ENCODE data around the gene ZC3H8. TPM values are rescaled to one million over a fixed set of nuclear protein-coding genes. Genes with fewer than 3 reads are reported as not detected.
"Not testable (repeated sequence)": the region's sequence is repeated elsewhere in the genome, so short reads cannot be mapped to it uniquely, and the experiment has no call there.

ZC3H8 gene
- total and polyA plus RNA-seq, 2 donors (not counting 1 experiment from before 2014, with no cell fraction given) = 5.5 to 26.0 TPM

- Histone ChIP-seq H3K9me3 (ENCODE audit: control extremely low read depth in 1 of 3, control insufficient read depth in 2 of 3, insufficient read depth in 1 of 3, low read length in 2 of 3) (no peaks in the 10 kb centered on the region), H3K4me2 (replicated peaks; ENCODE audit: low read depth, low read length, poor library complexity, severe bottlenecking) (no peak overlapping the region), H3K9ac (ENCODE audit: low read length) (no peak overlapping the region), H3K79me2 (ENCODE audit: control insufficient read depth, insufficient read depth, low read length) (peaks cover 9% of the 10 kb centered on the region), H3K4me3 (ENCODE audit: control extremely low read depth in 1 of 5, extremely low read depth in 1 of 5, insufficient read depth in 1 of 5, low read depth in 2 of 5, low read length in 4 of 5) (no peak overlapping the region), H3K27ac (ENCODE audit: low read length in 2 of 2) (no peak overlapping the region), H3K36me3 (replicated peaks in 1 of 2; ENCODE audit: control extremely low read depth in 1 of 2, control insufficient read depth in 1 of 2, extremely low read depth in 1 of 2, insufficient read depth in 2 of 2, low read length in 1 of 2) (no peaks in the 10 kb centered on the region), H2AFZ (ENCODE audit: insufficient read depth, low read depth, low read length, poor library complexity, severe bottlenecking) (no peak overlapping the region), H3K27me3 (replicated peaks in 1 of 4; ENCODE audit: control extremely low read depth in 1 of 4, control insufficient read depth in 3 of 4, insufficient read depth in 4 of 4, low read length in 3 of 4) (no peaks in the 10 kb centered on the region), H3K4me1 (ENCODE audit: control insufficient read depth in 2 of 2, insufficient read depth in 2 of 2, low read length in 2 of 2) (no peaks in the 10 kb centered on the region), H4K20me1 (ENCODE audit: control insufficient read depth, insufficient read depth, low read length, poor library complexity, severe bottlenecking) (no peaks in the 10 kb centered on the region)
- no peaks in the 10 kb centered on the region for H3K27me3 Mint-ChIP-seq
- no CpG with 5 or more reads among the region's 1 CpG for WGBS (ENCODE audit: insufficient coverage)
- no peak overlapping the region for H3K4me3 Mint-ChIP-seq
- H3K27ac Mint-ChIP-seq = no peak overlapping the region
- ChIA-PET CTCF (interaction anchor here (1.0 kb wide), 1 partner anchor 10 kb away, joined by 3 read pairs; no protein-coding TSS in a partner anchor), POLR2A (no interaction called here)
- H3K9me3 Mint-ChIP-seq (ENCODE audit: insufficient read depth) = no peaks in the 10 kb centered on the region
- no peak for DNase-seq
- no peaks in the 10 kb centered on the region for H3K4me1 Mint-ChIP-seq
- intact Hi-C loops (cut with micrococcal nuclease) = no loop called here
- ATAC-seq (ENCODE audit: low read depth) = no peak
- no peak for TF ChIP-seq CTCF (IDR thresholded peaks at IDR 0.05)
- no peak for TF ChIP-seq EZH2 (IDR thresholded peaks at IDR 0.05; ENCODE audit: borderline replicate concordance, insufficient read depth, low read depth, low read length, poor library complexity, severe bottlenecking)
Measured at GRCh38 chr2:112290648-112291047, 35.8 kb upstream of the ZC3H8 start.

DNA sequence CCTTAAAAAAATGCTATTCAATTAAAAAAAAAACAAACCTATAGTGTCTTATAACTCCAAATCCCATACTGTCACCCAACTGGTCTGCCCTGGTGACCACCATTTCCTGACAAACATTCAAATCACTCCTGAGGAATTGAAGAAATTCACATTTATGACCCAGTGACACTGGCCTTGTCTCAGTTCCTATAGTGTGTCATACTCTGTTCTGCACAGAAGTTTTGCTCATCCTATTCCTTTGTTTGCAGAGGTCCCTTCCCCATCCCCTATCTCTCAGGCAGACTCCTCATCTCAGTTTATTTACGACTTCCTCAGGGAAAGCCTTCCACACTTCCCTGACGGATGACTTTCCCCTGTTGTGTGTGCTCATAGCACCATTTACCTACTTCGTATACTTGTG lies 35.2 kb upstream of the ZC3H8 start:
- H3K27ac Mint-ChIP-seq = no peak overlapping the region
- Histone ChIP-seq H3K27me3 (replicated peaks in 1 of 4; ENCODE audit: control extremely low read depth in 1 of 4, control insufficient read depth in 3 of 4, insufficient read depth in 4 of 4, low read length in 3 of 4) (no peaks in the 10 kb centered on the region), H3K9ac (ENCODE audit: low read length) (no peak overlapping the region), H3K9me3 (ENCODE audit: control extremely low read depth in 1 of 3, control insufficient read depth in 2 of 3, insufficient read depth in 1 of 3, low read length in 2 of 3) (no peaks in the 10 kb centered on the region), H3K36me3 (replicated peaks in 1 of 2; ENCODE audit: control extremely low read depth in 1 of 2, control insufficient read depth in 1 of 2, extremely low read depth in 1 of 2, insufficient read depth in 2 of 2, low read length in 1 of 2) (no peaks in the 10 kb centered on the region), H3K4me3 (ENCODE audit: control extremely low read depth in 1 of 5, extremely low read depth in 1 of 5, insufficient read depth in 1 of 5, low read depth in 2 of 5, low read length in 4 of 5) (no peak overlapping the region), H2AFZ (ENCODE audit: insufficient read depth, low read depth, low read length, poor library complexity, severe bottlenecking) (no peak overlapping the region), H3K79me2 (ENCODE audit: control insufficient read depth, insufficient read depth, low read length) (peaks cover 9% of the 10 kb centered on the region), H3K4me2 (replicated peaks; ENCODE audit: low read depth, low read length, poor library complexity, severe bottlenecking) (no peak overlapping the region), H3K4me1 (ENCODE audit: control insufficient read depth in 2 of 2, insufficient read depth in 2 of 2, low read length in 2 of 2) (no peaks in the 10 kb centered on the region), H3K27ac (ENCODE audit: low read length in 2 of 2) (no peak overlapping the region), H4K20me1 (ENCODE audit: control insufficient read depth, insufficient read depth, low read length, poor library complexity, severe bottlenecking) (no peaks in the 10 kb centered on the region)
- intact Hi-C loops (cut with micrococcal nuclease) = no loop called here
- ChIA-PET POLR2A (no interaction called here), CTCF (no interaction called here)
- no CpG with 5 or more reads among the region's 3 CpGs for WGBS (ENCODE audit: insufficient coverage)
- H3K27me3 Mint-ChIP-seq = no peaks in the 10 kb centered on the region
- TF ChIP-seq CTCF (IDR thresholded peaks at IDR 0.05) (no peak), EZH2 (IDR thresholded peaks at IDR 0.05; ENCODE audit: borderline replicate concordance, insufficient read depth, low read depth, low read length, poor library complexity, severe bottlenecking) (no peak)
- ATAC-seq (ENCODE audit: low read depth) (no peak), DNase-seq (no peak)
- H3K4me3 Mint-ChIP-seq = no peak overlapping the region
- H3K4me1 Mint-ChIP-seq = no peaks in the 10 kb centered on the region
- no peaks in the 10 kb centered on the region for H3K9me3 Mint-ChIP-seq (ENCODE audit: insufficient read depth)

- WGBS (ENCODE audit: insufficient coverage) = no CpG with 5 or more reads among the region's 2 CpGs
- ATAC-seq (ENCODE audit: low read depth); H3K4me3 ChIP-seq (ENCODE audit: control extremely low read depth in 1 of 5, extremely low read depth in 1 of 5, insufficient read depth in 1 of 5, low read depth in 2 of 5, low read length in 4 of 5); H3K4me1 ChIP-seq (ENCODE audit: control insufficient read depth in 2 of 2, insufficient read depth in 2 of 2, low read length in 2 of 2); H3K36me3 ChIP-seq (replicated peaks in 1 of 2; ENCODE audit: control extremely low read depth in 1 of 2, control insufficient read depth in 1 of 2, extremely low read depth in 1 of 2, insufficient read depth in 2 of 2, low read length in 1 of 2); H4K20me1 ChIP-seq (ENCODE audit: control insufficient read depth, insufficient read depth, low read length, poor library complexity, severe bottlenecking); H3K27ac ChIP-seq (ENCODE audit: low read length in 2 of 2); H3K27ac Mint-ChIP-seq; H2AFZ ChIP-seq (ENCODE audit: insufficient read depth, low read depth, low read length, poor library complexity, severe bottlenecking); H3K9me3 ChIP-seq (ENCODE audit: control extremely low read depth in 1 of 3, control insufficient read depth in 2 of 3, insufficient read depth in 1 of 3, low read length in 2 of 3); H3K27me3 Mint-ChIP-seq; CTCF ChIA-PET; POLR2A ChIA-PET; H3K27me3 ChIP-seq (replicated peaks in 1 of 4; ENCODE audit: control extremely low read depth in 1 of 4, control insufficient read depth in 3 of 4, insufficient read depth in 4 of 4, low read length in 3 of 4); H3K9ac ChIP-seq (ENCODE audit: low read length); intact Hi-C loops (cut with micrococcal nuclease); H3K4me3 Mint-ChIP-seq; DNase-seq; H3K4me2 ChIP-seq (replicated peaks; ENCODE audit: low read depth, low read length, poor library complexity, severe bottlenecking); H3K9me3 Mint-ChIP-seq (ENCODE audit: insufficient read depth); H3K79me2 ChIP-seq (ENCODE audit: control insufficient read depth, insufficient read depth, low read length): not testable (repeated sequence)
- H3K4me1 Mint-ChIP-seq = peaks cover 13% of the 10 kb centered on the region
Measured at GRCh38 chr2:112283535-112283934, 28.7 kb upstream of the ZC3H8 start.

All from B cell (primary cell).